ENCODE measurements around the gene GPR146. TPM values are rescaled to one million over a fixed set of nuclear protein-coding genes. Genes with fewer than 3 reads are reported as not detected.

Gene GPR146
- total and polyA plus RNA-seq, 9 of the 15 experiments (the other 6 are each of a cell fraction or from before 2014, with no cell fraction given): 0.22 to 3.6 (median 0.64) TPM; not detected in 2

DNA sequence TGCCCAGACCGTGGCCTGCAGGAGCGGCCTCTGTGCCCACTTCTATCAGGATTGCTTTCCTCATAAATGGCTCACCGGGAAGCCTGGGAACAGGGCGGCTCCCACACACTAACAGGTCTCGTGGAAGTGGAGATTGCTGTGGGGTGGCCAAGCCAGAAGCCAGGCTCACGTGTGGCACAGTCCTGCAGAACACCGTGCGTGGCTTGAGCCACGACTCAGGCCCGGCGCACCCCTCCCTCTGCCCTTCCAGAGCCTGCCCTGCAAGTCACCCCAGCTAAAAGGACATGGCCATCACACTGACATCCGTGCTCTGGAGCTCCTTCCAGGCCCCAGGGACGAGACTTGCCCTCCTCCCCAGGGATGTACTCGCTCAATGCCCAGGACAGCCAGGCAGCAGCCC is 50.5 kb downstream of the GPR146 start:
- 79% methylated on average over 9 of the region's 14 CpGs for whole genome bisulfite sequencing (ENCODE audit: insufficient coverage, low coverage, missing lambda C conversion rate)
- H4K20me1 ChIP-seq (replicated peaks; ENCODE audit: control insufficient read depth, insufficient read depth, low read length): peaks cover 8% of the 10 kb centered on the region; the same call in 1 of the 2 replicates
- intact Hi-C loops (cut with micrococcal nuclease) (no loop called here), in situ Hi-C loops (cut with MboI) (no loop called here)
- peaks cover 4% of the 10 kb centered on the region; the same call in 2 of the 3 replicates for H3K36me3 ChIP-seq (ENCODE audit: control insufficient read depth, insufficient read depth, low read length)
- H3K27ac ChIP-seq (ENCODE audit: extremely low read depth, low read depth, low read length): no peak overlapping the region
- H3K9ac ChIP-seq (ENCODE audit: insufficient read depth in 1 of 2, low read depth in 2 of 2, low read length in 2 of 2): no peak overlapping the region
- H3K4me1 ChIP-seq (replicated peaks in 1 of 2; ENCODE audit: control insufficient read depth in 2 of 2, insufficient read depth in 2 of 2, low read length in 2 of 2): peaks cover 5 to 48% of the 10 kb centered on the region in 2 experiments; a peak in 4 of 5 replicates
- no peaks in the 10 kb centered on the region for H3K9me3 ChIP-seq (replicated peaks; ENCODE audit: control insufficient read depth, insufficient read depth, low read depth, low read length)
- DNase-seq (ENCODE audit: extremely low read depth in 1 of 4, low spot score in 3 of 4): no peak
- H3K79me2 ChIP-seq (ENCODE audit: control insufficient read depth, insufficient read depth, low read length): peaks cover 2% of the 10 kb centered on the region; the same call in 1 of the 3 replicates
- no peak overlapping the region for H2AFZ ChIP-seq (ENCODE audit: low read depth, low read length)
- FAIRE-seq: no peak
- no peak for ATAC-seq
- H3K4me2 ChIP-seq (ENCODE audit: insufficient read depth, low read length): no peak overlapping the region
- ChIA-PET CTCF (ENCODE audit: low intra/inter-chr PET ratio) (no interaction called here), POLR2A (interaction anchor here (0.5 to 0.9 kb wide), 4 partner anchors 10 to 57 kb away, joined by 3 read pairs; partner anchors contain the start of gene GPR146)
- no peak for TF ChIP-seq PHF8 (IDR thresholded peaks at IDR 0.05; ENCODE audit: borderline replicate concordance, low read length)
- no peak for TF ChIP-seq ASH1L (IDR thresholded peaks at IDR 0.05; ENCODE audit: borderline replicate concordance, low read depth, partially characterized antibody)
- no peak for TF ChIP-seq ZKSCAN8 (CRISPR knock-in tag; IDR thresholded peaks at IDR 0.05)
- TF ChIP-seq YBX1 (IDR thresholded peaks at IDR 0.05): no peak
- no peak for TF ChIP-seq NFIC (IDR thresholded peaks at IDR 0.05)
- no peak for TF ChIP-seq SLC30A9 (CRISPR knock-in tag; IDR thresholded peaks at IDR 0.05)
- TF ChIP-seq RFX7 (CRISPR knock-in tag; IDR thresholded peaks at IDR 0.05): no peak
- TF ChIP-seq ZNF140 (CRISPR knock-in tag; IDR thresholded peaks at IDR 0.05): no peak
- TF ChIP-seq HMG20A (CRISPR knock-in tag; conservative IDR thresholded peaks at IDR 0.05): no peak
- no peak for TF ChIP-seq DLX4 (CRISPR knock-in tag; IDR thresholded peaks at IDR 0.05)
- no peak for TF ChIP-seq ZKSCAN3 (CRISPR knock-in tag; IDR thresholded peaks at IDR 0.05)
- no TSS peak for BruUV-seq (replicated peaks)
- H3K4me3 ChIP-seq: no peak overlapping the region
- H3K27me3 ChIP-seq (ENCODE audit: control insufficient read depth in 2 of 2, insufficient read depth in 2 of 2, low read length in 2 of 2): no peaks in the 10 kb centered on the region
- H3K9me1 ChIP-seq (ENCODE audit: control insufficient read depth, insufficient read depth, low read length): no peaks in the 10 kb centered on the region
